HG02885 (cell line): ENCODE measurements around the gene SPO11.
A peak's percentile ranks its signal among the peaks of the same experiment; 100 is the strongest.

Experiments
- ATAC-seq: cut with Tn5 transposase; IDR thresholded peaks from one replicate; pipeline ENCODE4 v1.9.1; 2021; ENCODE audit warnings: mild to moderate bottlenecking; ENCODE audit not compliant: unreplicated experiment, poor library complexity

SPO11 gene

DNA sequence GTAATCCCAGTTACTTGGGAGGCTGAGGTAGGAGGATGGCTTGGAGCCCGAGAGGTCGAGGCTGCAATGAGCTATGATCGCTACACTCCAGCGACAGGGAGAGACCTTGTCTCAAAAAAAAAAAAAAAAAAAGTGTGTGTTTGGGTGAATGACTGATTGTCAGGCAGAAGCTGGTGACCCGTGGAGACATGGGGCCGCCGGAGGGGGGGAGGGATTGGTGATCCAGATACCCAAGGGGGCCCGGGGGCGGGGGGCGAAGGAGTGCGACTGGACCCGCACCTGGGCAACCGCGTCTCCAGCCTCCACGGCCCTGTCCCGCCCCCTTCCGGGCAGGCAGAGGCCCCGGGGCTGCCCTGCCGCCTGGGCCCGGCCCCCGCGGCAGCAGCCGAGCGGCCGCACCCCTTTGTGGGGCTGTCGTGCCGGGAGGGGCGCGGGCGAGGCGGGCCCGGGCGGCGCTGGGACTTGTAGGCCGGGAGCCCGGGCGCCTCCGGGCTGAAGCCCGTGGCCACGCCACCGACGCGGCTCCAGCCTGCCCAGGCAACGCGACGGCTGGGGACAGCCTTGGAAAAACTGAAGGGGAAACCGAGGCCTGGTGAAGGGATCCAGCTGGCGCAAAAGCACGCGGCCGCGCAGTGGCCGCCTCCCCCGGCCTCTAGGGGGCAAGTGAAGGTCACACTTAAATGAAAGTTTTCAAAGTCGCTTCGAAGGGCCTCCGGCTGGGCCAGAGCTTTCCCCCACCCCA lies 59.5 kb downstream of the SPO11 start:
- peak; percentile 39 for ATAC-seq

DNA sequence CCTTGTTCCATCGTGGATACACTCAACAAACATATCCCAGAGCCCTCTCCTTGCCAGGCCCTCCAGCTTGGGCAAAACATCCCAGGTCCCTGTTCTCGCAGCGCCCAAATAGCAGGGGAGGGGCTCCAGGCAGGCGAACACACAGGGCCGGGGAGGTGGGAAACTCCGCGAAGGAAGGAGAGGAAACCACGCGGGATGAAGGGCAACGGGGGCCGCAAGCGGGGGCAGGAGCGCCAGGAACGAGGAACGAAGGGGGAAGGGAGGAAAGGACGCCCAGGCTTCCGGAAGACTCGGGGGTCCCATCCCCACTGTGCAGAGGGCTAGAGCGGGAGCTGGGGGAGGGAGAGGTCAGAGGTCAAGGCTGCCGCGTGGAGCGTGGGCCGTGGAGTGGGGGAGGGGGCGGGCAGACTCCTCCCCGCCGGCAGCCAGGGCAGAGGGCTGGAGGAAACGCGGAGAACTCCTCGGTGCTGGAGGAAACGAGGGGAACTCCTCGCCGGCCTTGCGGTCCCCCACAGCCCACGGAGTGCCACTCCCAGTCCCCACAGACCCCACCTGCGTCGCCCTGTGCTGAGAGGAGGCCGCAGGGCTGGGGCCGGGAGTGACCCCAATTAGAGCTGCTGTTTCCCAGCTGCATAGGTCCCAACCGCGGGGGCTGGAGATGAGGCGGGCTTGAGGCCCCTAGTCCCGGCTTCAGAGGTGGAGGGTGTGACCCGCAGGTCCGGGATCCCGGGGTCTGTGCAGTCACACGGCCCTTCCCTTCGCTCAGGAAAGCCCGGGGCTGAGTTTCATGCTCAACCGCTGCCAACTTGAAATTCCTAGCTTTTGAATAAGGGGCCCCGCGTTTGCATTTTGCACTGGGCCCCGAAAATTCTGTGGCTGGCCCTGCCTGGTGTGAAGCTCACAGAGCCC lies 60.3 kb downstream of the SPO11 start:
- peak; percentile 24 for ATAC-seq

DNA sequence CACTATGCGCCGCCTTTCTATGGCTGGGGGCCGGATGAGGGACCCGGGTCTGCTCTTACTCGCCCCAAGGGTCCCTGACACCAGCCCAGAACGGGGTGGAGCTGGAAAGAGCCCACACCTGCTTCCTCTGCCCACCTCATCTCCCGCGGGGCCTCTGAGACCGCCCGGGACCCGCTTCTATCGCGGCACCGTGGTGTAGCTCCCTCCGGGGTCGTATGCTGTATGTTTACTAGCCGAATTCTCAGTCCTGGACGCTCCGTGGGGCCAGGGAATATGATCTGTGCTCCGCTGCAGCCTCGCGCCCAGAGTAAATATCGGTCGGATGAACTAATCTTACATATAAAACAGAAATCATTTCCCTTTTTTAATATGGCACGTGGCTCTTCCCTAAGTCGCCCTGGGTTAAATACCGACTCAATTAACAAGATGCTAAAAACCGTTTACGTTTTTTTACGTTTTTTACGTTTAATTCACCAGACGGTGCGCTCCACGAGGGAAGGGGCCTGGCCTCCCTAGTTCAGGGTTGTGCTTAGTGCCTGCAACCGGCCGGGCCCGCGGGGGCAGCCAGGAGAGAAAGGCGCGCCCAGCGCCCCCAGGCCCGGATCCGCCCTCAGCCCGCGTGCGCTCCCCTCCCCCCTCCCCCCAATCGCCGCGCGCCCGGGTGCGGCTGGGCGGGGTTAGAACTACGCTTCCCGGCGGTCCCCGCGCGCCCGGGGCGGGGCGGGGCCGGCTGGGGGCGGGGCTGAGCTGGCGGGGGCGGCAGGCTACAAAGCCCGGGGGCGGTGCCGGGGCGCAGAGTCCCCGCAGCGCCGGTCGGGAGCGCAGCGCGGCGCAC lies 61.2 kb downstream of the SPO11 start, which contains the start of gene RBM38:
TSS of gene RBM38 (plus strand) at position 793 of the 835 bp plus-strand sequence. CDS start 186 bp downstream, outside the sequence.
- ATAC-seq: peak; percentile 67

DNA sequence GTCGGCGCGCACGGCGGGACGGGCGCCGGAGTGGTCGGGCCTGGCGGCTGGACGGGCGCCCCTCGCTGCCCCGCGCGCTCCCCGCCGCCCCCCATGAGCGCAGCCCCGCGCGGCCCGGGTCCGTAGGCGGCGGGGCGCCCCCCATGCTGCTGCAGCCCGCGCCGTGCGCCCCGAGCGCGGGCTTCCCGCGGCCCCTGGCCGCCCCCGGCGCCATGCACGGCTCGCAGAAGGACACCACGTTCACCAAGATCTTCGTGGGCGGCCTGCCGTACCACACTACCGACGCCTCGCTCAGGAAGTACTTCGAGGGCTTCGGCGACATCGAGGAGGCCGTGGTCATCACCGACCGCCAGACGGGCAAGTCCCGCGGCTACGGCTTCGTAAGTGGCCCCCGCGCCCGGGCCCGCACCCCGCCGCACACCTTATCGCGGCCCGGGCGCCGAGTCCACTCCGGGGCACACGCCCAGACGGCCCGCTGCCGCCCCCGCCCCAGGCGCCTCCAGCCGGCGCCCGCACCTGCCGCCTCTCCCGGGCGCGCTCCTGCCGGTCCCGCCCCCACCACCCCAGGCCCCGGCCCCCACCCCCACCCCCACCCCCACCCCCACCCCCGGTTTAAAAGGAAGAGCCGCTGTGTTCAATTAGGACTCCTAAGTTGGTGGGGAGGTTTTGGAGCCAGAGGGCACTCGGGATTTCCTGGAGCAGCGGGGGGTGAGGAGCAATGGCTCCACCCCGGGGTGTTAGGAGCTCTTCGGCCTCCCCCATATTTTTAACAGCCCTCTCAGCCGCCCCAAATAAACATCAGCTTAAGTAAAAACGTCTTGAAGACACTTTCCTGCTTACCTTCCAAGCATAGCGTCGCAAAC lies 62.1 kb downstream of the SPO11 start:
- peak; percentile 4 for ATAC-seq

DNA sequence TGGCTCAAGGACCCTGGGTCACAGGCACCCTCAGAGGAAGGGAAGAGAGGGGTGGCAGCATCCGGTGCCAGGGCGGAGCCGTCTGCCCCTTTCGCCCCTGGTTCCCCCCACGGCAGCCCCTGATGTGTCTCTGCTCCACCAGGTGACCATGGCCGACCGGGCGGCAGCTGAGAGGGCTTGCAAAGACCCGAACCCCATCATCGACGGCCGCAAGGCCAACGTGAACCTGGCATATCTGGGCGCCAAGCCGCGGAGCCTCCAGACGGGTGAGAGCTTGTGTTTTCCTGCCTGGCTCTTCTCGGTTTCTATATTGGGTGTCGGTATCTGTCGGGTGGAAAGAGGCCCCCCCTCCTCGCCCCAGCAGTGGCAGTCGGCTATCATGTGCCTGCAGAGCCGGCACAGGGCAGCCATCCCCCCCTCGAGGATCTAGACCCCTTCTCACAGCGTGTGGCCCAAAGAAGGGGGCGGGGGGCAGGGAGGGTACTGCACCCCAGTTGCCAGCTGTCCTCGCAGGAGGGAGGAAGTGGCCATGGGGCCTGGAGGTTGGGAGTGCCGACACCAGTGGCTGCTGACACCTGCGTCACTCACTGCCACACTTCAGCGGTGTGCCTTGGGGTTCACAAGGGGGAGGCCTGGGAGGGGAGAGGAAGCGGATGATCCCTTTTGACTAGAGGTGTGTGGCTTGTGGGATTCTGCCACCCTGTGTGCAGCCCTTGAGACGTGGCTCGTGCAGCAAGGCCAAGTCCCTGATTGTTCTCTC lies 63.1 kb downstream of the SPO11 start:
- no peak for ATAC-seq
